GM21529 (cell line): ENCODE measurements around the gene ANKRD34A.

Experiments
- ATAC-seq: cut with Tn5 transposase; IDR thresholded peaks from one replicate; pipeline ENCODE4 v1.9.1; 2021; ENCODE audit not compliant: unreplicated experiment

Gene ANKRD34A

GRCh38 chr1:145912128-145912641 lies 52.2 kb downstream of the ANKRD34A start:
- no peak for ATAC-seq
